ENCODE measurements around the gene DCDC2C. TPM values are rescaled to one million over a fixed set of nuclear protein-coding genes. Genes with fewer than 3 reads are reported as not detected.

DCDC2C gene
- total RNA-seq, 6 experiments from 2014 or later: not detected

GRCh38 chr2:3712424-3712823 is 9.0 kb downstream of the DCDC2C start:
- Mint-ChIP-seq H3K4me3 (no peak overlapping the region), H3K27me3 (ENCODE audit: insufficient read depth) (no peaks in the 10 kb centered on the region; the same call in 1 of the 2 replicates), H3K36me3 (ENCODE audit: low read depth) (no peaks in the 10 kb centered on the region)

DNA sequence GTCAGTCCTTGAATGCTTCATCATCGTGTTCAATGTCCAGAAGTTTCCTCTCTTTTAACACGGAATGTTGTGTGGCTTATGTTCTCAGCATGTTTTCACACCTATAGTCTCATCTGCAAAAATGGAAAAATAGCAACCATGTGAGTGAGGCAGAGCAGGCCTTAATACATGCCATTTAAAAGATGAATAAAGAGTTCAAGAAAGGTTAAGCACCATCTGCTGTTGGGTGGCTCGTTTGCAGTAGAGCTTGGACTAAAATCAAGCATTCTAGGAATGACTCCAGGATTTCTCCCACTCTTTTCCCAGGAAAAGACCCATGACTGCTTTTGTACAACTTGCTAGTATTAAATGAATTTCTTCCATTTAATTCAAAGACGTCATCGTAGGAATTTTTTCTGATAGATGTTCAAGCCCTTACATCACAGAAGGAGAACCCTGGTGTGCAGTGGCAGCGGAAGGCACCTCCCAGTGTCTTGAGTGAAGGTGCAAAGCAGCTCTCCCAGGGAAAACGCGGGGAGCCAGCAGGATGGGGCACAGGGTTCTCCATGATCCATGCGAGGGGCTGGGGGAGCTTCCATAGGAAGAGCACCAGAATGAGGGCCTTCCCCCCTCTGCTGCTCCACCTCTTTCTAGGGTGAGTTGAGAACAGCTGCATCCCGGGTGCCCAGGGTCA is 9.6 kb downstream of the DCDC2C start:
- peaks cover 9% of the 10 kb centered on the region; the same call in 1 of the 2 replicates for H3K9me3 Mint-ChIP-seq
- H3K27ac Mint-ChIP-seq: no peak overlapping the region
- H3K36me3 Mint-ChIP-seq (ENCODE audit: low read depth): no peaks in the 10 kb centered on the region
- no peaks in the 10 kb centered on the region for H3K4me1 Mint-ChIP-seq (ENCODE audit: low read depth)
- no peak overlapping the region for H3K4me3 Mint-ChIP-seq
- TF ChIP-seq, protein P1, sequence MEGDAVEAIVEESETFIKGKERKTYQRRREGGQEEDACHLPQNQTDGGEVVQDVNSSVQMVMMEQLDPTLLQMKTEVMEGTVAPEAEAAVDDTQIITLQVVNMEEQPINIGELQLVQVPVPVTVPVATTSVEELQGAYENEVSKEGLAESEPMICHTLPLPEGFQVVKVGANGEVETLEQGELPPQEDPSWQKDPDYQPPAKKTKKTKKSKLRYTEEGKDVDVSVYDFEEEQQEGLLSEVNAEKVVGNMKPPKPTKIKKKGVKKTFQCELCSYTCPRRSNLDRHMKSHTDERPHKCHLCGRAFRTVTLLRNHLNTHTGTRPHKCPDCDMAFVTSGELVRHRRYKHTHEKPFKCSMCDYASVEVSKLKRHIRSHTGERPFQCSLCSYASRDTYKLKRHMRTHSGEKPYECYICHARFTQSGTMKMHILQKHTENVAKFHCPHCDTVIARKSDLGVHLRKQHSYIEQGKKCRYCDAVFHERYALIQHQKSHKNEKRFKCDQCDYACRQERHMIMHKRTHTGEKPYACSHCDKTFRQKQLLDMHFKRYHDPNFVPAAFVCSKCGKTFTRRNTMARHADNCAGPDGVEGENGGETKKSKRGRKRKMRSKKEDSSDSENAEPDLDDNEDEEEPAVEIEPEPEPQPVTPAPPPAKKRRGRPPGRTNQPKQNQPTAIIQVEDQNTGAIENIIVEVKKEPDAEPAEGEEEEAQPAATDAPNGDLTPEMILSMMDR (IDR thresholded peaks at IDR 0.05): no peak
- no peaks in the 10 kb centered on the region; the same call in 1 of the 2 replicates for H3K27me3 Mint-ChIP-seq (ENCODE audit: insufficient read depth)
- DNase-seq: no peak

More at GRCh38 chr2:3712424-3712823, 9.0 kb downstream of the DCDC2C start:
- Mint-ChIP-seq H3K27ac (no peak overlapping the region), H3K9me3 (peaks cover 9% of the 10 kb centered on the region; the same call in 1 of the 2 replicates), H3K4me1 (ENCODE audit: low read depth) (no peaks in the 10 kb centered on the region)
- TF ChIP-seq, protein P1 (IDR thresholded peaks at IDR 0.05): no peak
- no peak for DNase-seq

GRCh38 chr2:3718679-3719078 is 15.3 kb downstream of the DCDC2C start:
- Mint-ChIP-seq H3K27ac (no peak overlapping the region), H3K9me3 (peaks cover 22% of the 10 kb centered on the region; the same call in 1 of the 2 replicates), H3K36me3 (ENCODE audit: low read depth) (no peaks in the 10 kb centered on the region), H3K4me3 (no peak overlapping the region), H3K4me1 (ENCODE audit: low read depth) (no peaks in the 10 kb centered on the region), H3K27me3 (ENCODE audit: insufficient read depth) (no peaks in the 10 kb centered on the region)
- no peak for DNase-seq
- TF ChIP-seq, protein P1 (IDR thresholded peaks at IDR 0.05): no peak

DNA sequence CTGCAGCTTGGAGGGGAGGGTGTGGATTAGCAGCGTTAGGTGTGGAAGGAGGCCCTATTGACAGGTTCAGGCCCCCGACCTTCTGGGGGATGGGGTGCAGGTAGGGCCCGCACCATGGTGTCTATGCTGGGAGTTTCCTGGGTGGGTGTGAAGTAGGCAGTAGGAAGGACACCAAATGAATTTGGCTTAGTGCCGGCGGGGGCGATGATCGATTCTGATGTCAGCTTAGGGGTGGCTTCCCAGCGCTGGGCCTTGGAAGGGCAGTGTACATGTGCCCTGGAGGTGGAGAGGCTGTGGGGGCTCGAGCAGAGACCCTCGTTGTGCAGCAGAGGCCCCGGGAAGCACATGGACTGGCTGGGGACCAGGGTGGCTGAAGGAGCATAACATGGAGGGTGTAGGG is 21.6 kb downstream of the DCDC2C start:
- H3K36me3 Mint-ChIP-seq (ENCODE audit: low read depth): no peaks in the 10 kb centered on the region
- DNase-seq: no peak
- no peaks in the 10 kb centered on the region for H3K4me1 Mint-ChIP-seq (ENCODE audit: low read depth)
- H3K9me3 Mint-ChIP-seq: peaks cover 20% of the 10 kb centered on the region; the same call in 1 of the 2 replicates
- no peak overlapping the region for H3K4me3 Mint-ChIP-seq
- no peaks in the 10 kb centered on the region; the same call in 1 of the 2 replicates for H3K27me3 Mint-ChIP-seq (ENCODE audit: insufficient read depth)
- TF ChIP-seq, protein P1 (IDR thresholded peaks at IDR 0.05): no peak
- H3K27ac Mint-ChIP-seq: no peak overlapping the region

- peaks cover 14% of the 10 kb centered on the region; the same call in 1 of the 2 replicates for H3K9me3 Mint-ChIP-seq
- H3K4me3 Mint-ChIP-seq: no peak overlapping the region
- no peak for DNase-seq
- no peaks in the 10 kb centered on the region for H3K36me3 Mint-ChIP-seq (ENCODE audit: low read depth)
- H3K4me1 Mint-ChIP-seq (ENCODE audit: low read depth): no peaks in the 10 kb centered on the region
- TF ChIP-seq, protein P1 (IDR thresholded peaks at IDR 0.05): no peak
- no peaks in the 10 kb centered on the region; the same call in 1 of the 2 replicates for H3K27me3 Mint-ChIP-seq (ENCODE audit: insufficient read depth)
- H3K27ac Mint-ChIP-seq: no peak overlapping the region
Observed at GRCh38 chr2:3725458-3726250, 22.3 kb downstream of the DCDC2C start.

All from HFFc6 (cell line).